Adrenal gland (tissue), 12 donors: Measurements from ENCODE around the gene ACSL4. TPM values are rescaled to one million over a fixed set of nuclear protein-coding genes. Genes with fewer than 3 reads are reported as not detected.

Experiments used
- DNase-seq, 7 donors: peaks; one replicate each; pipeline ENCODE4 v3.0.0-alpha.2; 2019 to 2020
- H3K27ac ChIP-seq, 5 donors: fragments of 200-600 bp; sonication (generic) in 4 of 5; 1 replicate in 3 of 5; 2 replicates in 2 of 5; pipeline versions ENCODE4 v1.5.1 to v1.8.0; 2016 to 2020; ENCODE audit warnings: mild to moderate bottlenecking in 1 of 5
- H3K27me3 ChIP-seq: fragments of 200-600 bp; 2 replicates; pipeline ENCODE4 v1.8.0; 2021
- H3K36me3 ChIP-seq, 2 donors: fragments of 200-600 bp; replicated peaks in 1 of 2; 1 replicate in 1 of 2; 2 replicates in 1 of 2; pipeline versions ENCODE4 v1.5.1 to v1.8.0; 2018 to 2022
- H3K4me1 ChIP-seq, 2 donors: fragments of 200-600 bp; replicated peaks in 1 of 2; 1 replicate in 1 of 2; 2 replicates in 1 of 2; pipeline versions ENCODE4 v1.5.1 to v1.8.0; 2018 to 2021
- H3K4me3 ChIP-seq, 4 donors: fragments of 200-600 bp; sonication (generic) in 3 of 4; one replicate each; pipeline ENCODE4 v1.5.1; 2016 to 2018
- H3K9me3 ChIP-seq, 3 donors: fragments of 200-600 bp; sonication (generic) in 1 of 3; replicated peaks in 1 of 3; 1 replicate in 2 of 3; 2 replicates in 1 of 3; pipeline versions ENCODE4 v1.5.1 to v1.8.0; 2016 to 2021
- POLR2A ChIP-seq, 2 donors: fragments of 450-650 bp; IDR thresholded peaks; one replicate each; pipeline ENCODE4 v1.6.1; 2017; ENCODE audit warnings: antibody characterized with exemption in 2 of 2, mild to moderate bottlenecking in 2 of 2, moderate library complexity in 1 of 2
- WGBS, 4 donors: extraction: QIAGEN DNeasy Blood & Tissue Kit in 2 of 4; methylation state at CpG; one replicate each; pipeline versions ENCODE4 v1.1.5 to v1.1.7; 2013 to 2017; 5-methylcytosine and 5-hydroxymethylcytosine counted together
- intact Hi-C, 2 donors: fragments of 100-400 bp; cut with DNase I; formaldehyde crosslinking; loops; one replicate each; pipeline versions ENCODE4 v1.14.1 to v1.15.0; 2022 to 2023
- polyA plus RNA-seq, 3 donors: library from polyadenylated mRNA; stranded (reverse); fragments of 200-250 nt in 2 of 3; fragments of 350-450 nt in 1 of 3; fragmentation: Illumina TruSeq in 1 of 3; extraction: RNeasy Lipid Tissue Mini Kit (QIAGEN cat#74804) in 1 of 3; gene quantifications; one replicate each; pipeline ENCODE4 v1.2.3, GENCODE V29; 2013 to 2014
- total RNA-seq, 9 donors: library from RNA; depleted of rRNA in 4 of 9; stranded (reverse); fragments of >200 nt in 4 of 9; fragments of 120-200 nt in 1 of 9; fragmentation: NEBNext Ultra II Directional in 1 of 9; extraction: Animal tissue kit (Norgen Biotek cat#: 25700) in 1 of 9; gene quantifications; one replicate each; pipeline versions ENCODE4 v1.1.0 to v1.2.4, GENCODE V29; 2013 to 2023
- TF ChIP-seq, protein P1 (sequence below), 6 experiments: fragments of 450-650 bp in 4 of 6; fragments of 200-600 bp in 2 of 6; sonication (generic) in 1 of 6; IDR thresholded peaks; 1 replicate in 5 of 6; 2 replicates in 1 of 6; pipeline versions ENCODE4 v1.5.1 to v1.8.0; 2016 to 2021; ENCODE audit warnings: antibody characterized with exemption in 6 of 6, mild to moderate bottlenecking in 2 of 6, moderate library complexity in 1 of 6
- donor health status: healthy with polysubstance abuse.
- donor health status: Bipolar disorder and iron deficiency.
- donor health status: DM: yes; HTN: yes; CAD: no.
- donor health status: DM: no; HTN: no; CAD: no.
- donor health status: DM: no; HTN: no; CAD: no.
- donor health status: DM: yes; HTN: yes; CAD: no.

Gene ACSL4
- total and polyA plus RNA-seq, 12 donors = 16.9 to 192 (median 114) TPM

DNA sequence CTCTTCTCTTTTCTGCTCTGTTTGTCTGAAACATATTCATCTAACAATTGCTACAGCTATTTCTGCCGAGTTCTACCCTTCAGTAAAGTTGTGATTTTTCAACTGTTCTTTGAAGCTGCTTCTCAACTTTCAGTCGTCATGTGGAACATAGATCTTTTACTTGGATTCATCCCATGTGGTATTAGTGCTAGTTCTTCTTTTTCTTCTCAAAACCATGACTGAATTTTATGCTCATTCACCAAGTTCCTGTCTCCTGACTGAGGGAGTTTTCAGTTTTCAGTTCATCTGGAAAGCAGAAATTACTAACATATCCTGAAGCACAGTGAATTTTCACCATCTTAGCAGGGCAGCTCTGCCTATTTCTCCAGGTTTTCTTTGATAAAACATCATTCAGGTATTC is 12.1 kb downstream of the ACSL4 start:
- H3K27ac ChIP-seq = no peak overlapping the region

DNA sequence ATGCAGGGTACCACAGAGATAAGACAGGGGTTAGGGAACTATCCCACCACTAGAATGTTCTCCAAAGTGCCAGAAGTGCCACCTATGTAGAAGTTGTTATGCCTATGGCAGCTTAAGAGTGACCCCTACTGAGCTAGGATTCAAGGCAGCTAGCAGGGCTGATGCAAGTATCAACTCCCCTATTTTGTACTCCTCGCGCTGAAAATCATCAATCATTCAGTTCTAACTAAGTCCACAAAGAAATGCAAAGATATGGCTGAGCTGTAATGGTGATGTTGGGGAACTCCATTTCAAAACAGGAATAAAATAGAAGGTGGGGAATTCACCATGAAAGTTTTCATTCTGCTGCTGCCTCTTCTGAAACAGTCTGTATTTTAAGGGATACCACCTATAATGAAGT is 13.8 kb downstream of the ACSL4 start:
- WGBS, 4 donors = 35 to 83% (median 71%) methylated on average over 2 of the region's 2 CpGs
- intact Hi-C loops = loop anchor here (5.0 to 10.0 kb wide), 2 partner anchors 133 to 136 kb away; no protein-coding TSS in a partner anchor
- no peak overlapping the region for H3K4me3 ChIP-seq
- H3K27ac ChIP-seq = no peak overlapping the region
- TF ChIP-seq, protein P1, sequence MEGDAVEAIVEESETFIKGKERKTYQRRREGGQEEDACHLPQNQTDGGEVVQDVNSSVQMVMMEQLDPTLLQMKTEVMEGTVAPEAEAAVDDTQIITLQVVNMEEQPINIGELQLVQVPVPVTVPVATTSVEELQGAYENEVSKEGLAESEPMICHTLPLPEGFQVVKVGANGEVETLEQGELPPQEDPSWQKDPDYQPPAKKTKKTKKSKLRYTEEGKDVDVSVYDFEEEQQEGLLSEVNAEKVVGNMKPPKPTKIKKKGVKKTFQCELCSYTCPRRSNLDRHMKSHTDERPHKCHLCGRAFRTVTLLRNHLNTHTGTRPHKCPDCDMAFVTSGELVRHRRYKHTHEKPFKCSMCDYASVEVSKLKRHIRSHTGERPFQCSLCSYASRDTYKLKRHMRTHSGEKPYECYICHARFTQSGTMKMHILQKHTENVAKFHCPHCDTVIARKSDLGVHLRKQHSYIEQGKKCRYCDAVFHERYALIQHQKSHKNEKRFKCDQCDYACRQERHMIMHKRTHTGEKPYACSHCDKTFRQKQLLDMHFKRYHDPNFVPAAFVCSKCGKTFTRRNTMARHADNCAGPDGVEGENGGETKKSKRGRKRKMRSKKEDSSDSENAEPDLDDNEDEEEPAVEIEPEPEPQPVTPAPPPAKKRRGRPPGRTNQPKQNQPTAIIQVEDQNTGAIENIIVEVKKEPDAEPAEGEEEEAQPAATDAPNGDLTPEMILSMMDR (IDR thresholded peaks at IDR 0.05) = no peak
- TF ChIP-seq POLR2A (IDR thresholded peaks at IDR 0.05) = no peak
- no peaks in the 10 kb centered on the region for H3K9me3 ChIP-seq
- no peaks in the 10 kb centered on the region for H3K27me3 ChIP-seq
- no peak for DNase-seq
- H3K4me1 ChIP-seq = peaks cover 0 to 8% of the 10 kb centered on the region in 2 donors
- no peaks in the 10 kb centered on the region for H3K36me3 ChIP-seq

More for the DNA sequence above, 12.1 kb downstream of the ACSL4 start:
- no peak for DNase-seq
- intact Hi-C loops = no loop called here
- TF ChIP-seq, protein P1 (IDR thresholded peaks at IDR 0.05) = no peak
- no peak for TF ChIP-seq POLR2A (IDR thresholded peaks at IDR 0.05)
- Histone ChIP-seq H3K9me3 (no peaks in the 10 kb centered on the region), H3K4me1 (peaks cover 0 to 6% of the 10 kb centered on the region in 2 donors), H3K27me3 (peaks cover 2% of the 10 kb centered on the region), H3K4me3 (no peak overlapping the region), H3K36me3 (no peaks in the 10 kb centered on the region)
- WGBS, 4 donors = 32 to 69% (median 44%) methylated on average over 2 of the region's 2 CpGs

DNA sequence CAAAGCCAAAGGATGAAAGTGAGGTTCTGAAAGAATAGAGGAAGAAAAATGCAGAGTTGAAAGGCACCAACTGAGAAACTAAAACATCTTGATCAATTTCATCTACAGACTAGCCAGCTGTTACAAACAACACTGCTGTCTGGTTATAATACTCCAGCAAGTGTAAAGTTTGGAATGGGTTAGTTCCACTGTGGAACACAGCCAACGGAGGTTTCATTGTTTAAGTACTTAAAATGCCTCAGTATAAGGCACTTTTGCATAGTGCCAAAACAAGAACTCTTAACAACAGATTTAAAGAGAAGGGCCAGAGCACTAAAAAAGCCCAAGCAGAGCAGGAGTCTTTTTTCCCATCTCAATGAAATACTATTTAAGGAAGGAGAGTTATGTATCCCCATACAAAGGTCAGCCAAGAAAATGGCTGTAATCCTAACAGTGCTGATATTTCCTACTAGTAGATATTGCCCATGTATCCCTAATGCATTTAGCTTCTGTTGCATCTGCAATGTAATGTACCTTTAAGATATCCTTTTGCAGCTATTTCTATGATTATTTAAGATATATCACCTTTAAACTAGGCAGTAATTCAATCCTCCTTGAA is 16.5 kb downstream of the ACSL4 start:
- TF ChIP-seq, protein P1 (IDR thresholded peaks at IDR 0.05) = no peak
- TF ChIP-seq POLR2A (IDR thresholded peaks at IDR 0.05) = no peak
- intact Hi-C loops = loop anchor here (5.0 to 10.0 kb wide), 2 partner anchors 136 to 138 kb away; no protein-coding TSS in a partner anchor
- Histone ChIP-seq H3K36me3 (no peaks in the 10 kb centered on the region), H3K27ac (no peak overlapping the region), H3K27me3 (no peaks in the 10 kb centered on the region), H3K4me3 (no peak overlapping the region), H3K9me3 (no peaks in the 10 kb centered on the region), H3K4me1 (peaks cover 0 to 8% of the 10 kb centered on the region in 2 donors)
- WGBS, 4 donors = 37 to 68% (median 57%) methylated on average over 1 of the region's 1 CpG
- DNase-seq = no peak

DNA sequence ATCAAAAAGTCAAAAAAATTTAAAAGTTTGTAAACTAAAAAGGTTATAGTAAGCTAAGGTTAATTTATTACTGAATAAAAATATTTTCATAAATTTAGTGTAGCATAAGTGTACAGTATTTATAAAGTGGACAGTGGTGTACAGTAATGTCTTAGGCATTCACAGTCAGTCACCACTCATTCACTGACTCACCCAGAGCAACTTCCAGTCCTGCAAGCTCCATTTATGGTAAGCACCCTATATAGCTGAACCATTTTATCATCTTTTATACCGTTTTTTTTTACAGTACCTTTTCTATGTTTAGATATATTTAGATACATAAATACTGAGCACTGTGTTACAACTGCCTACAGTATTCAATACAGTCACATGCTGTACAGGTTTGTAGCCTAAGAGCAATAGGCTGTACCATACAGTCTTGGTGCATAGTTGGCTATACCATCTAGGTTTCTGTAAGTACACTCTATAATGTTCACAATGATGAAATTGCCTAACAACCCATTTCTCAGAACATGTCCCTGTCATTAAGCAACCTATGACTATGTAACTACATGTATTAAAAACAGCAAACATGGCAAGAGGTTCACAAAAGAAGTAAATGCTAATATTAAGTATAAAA is 18.6 kb downstream of the ACSL4 start:
- Histone ChIP-seq H3K4me1 (peaks cover 0 to 14% of the 10 kb centered on the region in 2 donors), H3K27me3 (no peaks in the 10 kb centered on the region), H3K36me3 (no peaks in the 10 kb centered on the region), H3K27ac (no peak overlapping the region), H3K9me3 (no peaks in the 10 kb centered on the region), H3K4me3 (no peak overlapping the region)
- WGBS, 4 donors = 11 to 30% (median 25%) methylated on average over 1 of the region's 1 CpG
- no peak for DNase-seq
- TF ChIP-seq, protein P1 (IDR thresholded peaks at IDR 0.05) = no peak
- no peak for TF ChIP-seq POLR2A (IDR thresholded peaks at IDR 0.05)
- intact Hi-C loops = loop anchor here in 1 of 2 donors (10.0 kb wide), 1 partner anchor 140 kb away; no protein-coding TSS in a partner anchor
